Right lobe of liver (tissue), 4 donors: Measurements from ENCODE around the gene PUM2.

ENCODE experiments used
- POLR2A ChIP-seq: fragments of 450-650 bp; IDR thresholded peaks from one replicate; pipeline ENCODE4 v1.6.1; 2017; ENCODE audit warnings: antibody characterized with exemption, mild to moderate bottlenecking
- TF ChIP-seq, protein P1 (sequence below), 4 donors: fragments of 200-600 bp in 3 of 4; fragments of 450-650 bp in 1 of 4; IDR thresholded peaks; one replicate each; pipeline versions ENCODE4 v1.5.1 to v1.8.0; 2016 to 2022; ENCODE audit warnings: antibody characterized with exemption in 4 of 4, mild to moderate bottlenecking in 2 of 4
- donor health status: DM: no; HTN: no; CAD: no.
- donor health status: DM: no; HTN: no; CAD: no.
- donor health status: DM: no; HTN: yes; CAD: no.

DNA sequence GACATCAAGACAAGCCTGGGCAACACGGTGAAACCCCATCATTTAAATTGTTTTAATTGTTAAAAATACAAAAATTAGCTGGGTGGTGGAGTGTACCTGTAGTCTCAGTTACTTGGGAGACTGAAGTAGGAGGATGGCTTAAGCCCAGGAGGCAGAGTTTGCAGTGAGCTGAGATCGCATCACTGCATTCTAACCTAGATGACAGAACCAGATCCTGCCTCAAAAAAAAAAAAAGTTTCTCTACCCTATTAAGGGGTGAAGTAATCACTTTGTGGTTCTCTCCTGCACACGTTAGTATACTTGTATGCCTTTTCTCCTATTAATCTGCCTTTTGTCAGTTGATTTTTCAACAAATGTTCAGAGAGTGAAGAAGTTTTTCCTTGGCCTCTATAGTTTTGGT, 18.1 kb upstream of the PUM2 start:
- TF ChIP-seq, protein P1, sequence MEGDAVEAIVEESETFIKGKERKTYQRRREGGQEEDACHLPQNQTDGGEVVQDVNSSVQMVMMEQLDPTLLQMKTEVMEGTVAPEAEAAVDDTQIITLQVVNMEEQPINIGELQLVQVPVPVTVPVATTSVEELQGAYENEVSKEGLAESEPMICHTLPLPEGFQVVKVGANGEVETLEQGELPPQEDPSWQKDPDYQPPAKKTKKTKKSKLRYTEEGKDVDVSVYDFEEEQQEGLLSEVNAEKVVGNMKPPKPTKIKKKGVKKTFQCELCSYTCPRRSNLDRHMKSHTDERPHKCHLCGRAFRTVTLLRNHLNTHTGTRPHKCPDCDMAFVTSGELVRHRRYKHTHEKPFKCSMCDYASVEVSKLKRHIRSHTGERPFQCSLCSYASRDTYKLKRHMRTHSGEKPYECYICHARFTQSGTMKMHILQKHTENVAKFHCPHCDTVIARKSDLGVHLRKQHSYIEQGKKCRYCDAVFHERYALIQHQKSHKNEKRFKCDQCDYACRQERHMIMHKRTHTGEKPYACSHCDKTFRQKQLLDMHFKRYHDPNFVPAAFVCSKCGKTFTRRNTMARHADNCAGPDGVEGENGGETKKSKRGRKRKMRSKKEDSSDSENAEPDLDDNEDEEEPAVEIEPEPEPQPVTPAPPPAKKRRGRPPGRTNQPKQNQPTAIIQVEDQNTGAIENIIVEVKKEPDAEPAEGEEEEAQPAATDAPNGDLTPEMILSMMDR (IDR thresholded peaks at IDR 0.05), result no peak
- TF ChIP-seq POLR2A, result no peak
